DMS53 (cell line): Measurements from ENCODE around the gene STRAP.
A peak's percentile ranks its signal among the peaks of the same experiment; 100 is the strongest.
"Not testable (repeated sequence)": the region's sequence is repeated elsewhere in the genome, so short reads cannot be mapped to it uniquely, and the experiment has no call there.

Source experiments
- DNase-seq: peaks from one replicate; lab custom pipeline; 2025; lab: John Stamatoyannopoulos, UW

The STRAP gene

DNA sequence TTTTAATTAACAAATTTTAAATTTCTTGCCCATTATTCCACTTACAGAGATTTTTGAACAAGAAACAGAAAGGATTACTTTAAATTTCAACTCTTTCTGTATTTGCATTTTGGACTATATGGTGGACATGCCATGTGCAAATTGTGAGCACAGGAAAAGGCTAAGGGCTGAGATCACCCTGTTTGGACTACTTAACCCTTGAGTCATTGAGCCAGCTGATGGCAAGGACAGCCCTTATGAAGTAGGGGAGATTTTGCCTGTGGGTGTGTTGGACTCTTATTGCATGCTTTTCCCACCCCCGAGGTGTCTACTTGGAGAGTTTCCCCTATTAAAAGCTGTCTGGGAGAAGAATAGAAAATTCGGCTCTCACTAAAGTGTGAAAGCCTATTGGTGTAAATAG lies 46.2 kb downstream of the STRAP start:
- peak; percentile 41 for DNase-seq

DNA sequence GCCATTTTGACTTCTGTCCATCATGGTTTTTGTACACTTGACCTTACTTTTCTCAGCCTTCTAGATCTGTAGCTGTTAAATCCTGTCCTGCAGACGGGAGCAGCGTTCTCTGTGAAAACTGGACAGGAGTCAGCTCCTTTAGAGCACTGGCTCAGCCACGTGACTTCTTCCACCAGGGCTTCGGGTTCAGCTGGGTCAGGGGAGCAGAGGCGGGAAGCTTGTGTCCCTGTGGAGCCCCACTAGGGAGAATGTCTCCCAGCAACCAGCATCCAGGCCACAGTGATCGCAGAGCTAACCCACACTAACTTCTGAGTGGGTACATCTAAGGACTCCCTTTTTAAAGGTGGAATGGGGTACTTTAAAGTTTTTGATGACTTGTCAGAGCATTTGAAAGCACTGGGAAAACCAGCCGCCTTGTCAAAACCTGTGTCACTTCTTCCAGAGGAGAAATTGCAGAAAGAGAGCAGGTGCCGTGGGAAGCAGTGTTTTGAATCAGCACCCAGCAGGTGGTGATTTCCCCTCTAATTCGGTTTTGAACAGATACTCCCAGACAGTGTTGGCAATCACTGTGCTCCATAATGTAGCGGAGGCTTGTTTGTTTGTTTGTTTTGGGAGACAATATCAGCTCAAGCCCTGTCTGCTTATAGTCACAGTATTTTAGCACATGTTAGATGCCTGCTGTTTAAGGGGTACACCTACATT lies 46.8 kb downstream of the STRAP start:
- DNase-seq, result no peak

DNA sequence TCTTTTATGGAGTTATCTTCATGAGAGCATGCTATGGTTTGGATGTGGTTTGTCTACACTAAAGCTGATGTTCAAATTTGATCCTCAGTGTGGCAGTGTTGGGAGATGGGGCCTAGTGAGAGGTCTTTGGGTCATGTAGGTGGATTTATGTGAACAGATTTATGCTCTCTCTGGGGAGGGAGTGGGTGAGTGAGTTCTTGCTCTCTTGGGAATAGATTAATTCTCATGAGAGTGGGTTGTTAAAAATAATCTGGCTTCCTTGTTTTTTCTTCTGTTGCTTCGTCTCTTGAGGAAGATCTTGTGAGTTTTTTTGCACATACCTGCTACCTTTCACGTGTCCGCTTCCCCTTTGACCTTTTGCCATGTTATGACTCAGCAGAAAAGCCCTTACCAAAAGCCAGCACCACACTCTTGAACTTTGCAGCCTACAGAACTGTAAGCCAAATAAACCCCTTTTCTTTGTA lies 49.4 kb downstream of the STRAP start:
- peak; percentile 69 for DNase-seq

DNA sequence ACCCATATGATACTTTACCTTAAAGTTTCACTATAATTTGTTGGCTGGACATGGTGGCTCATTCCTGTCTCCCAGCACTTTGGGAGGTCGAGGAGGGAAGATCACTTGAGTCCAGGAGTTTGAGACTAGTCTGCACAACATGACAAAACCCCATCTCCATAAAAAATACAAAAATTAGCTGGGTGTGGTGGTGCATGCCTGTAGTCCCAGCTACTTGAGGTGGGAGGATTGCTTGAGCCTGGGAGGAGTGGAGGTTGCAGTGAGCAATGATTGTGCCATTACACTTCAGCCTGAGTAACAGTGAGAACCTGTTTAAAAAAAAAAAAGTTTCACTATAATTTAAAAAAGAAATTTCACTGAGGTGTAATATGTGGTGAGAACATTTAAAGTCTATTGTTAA lies 50.1 kb downstream of the STRAP start:
- no peak for DNase-seq

DNA sequence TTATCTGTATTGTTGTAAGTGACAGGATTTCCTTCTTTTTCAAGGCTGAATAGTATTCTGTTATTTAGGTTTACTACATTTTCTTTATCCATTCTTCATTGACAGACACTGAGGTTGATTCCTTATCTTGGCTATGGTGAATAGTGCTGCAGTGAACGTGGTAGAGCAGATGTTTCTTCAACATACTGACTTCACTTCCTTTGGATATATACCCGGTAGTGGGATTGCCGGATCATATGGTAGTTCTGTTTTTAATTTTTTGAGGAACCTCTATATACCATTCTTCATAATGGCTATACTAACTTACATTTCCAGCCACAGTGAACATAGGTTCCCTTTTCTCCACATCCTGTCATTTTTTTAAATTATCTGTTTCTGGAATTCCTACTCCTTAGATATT lies 50.8 kb downstream of the STRAP start:
- DNase-seq, result no peak

GRCh38 chr12:15933751-15934150 lies 51.6 kb downstream of the STRAP start:
- DNase-seq, result no peak

DNA sequence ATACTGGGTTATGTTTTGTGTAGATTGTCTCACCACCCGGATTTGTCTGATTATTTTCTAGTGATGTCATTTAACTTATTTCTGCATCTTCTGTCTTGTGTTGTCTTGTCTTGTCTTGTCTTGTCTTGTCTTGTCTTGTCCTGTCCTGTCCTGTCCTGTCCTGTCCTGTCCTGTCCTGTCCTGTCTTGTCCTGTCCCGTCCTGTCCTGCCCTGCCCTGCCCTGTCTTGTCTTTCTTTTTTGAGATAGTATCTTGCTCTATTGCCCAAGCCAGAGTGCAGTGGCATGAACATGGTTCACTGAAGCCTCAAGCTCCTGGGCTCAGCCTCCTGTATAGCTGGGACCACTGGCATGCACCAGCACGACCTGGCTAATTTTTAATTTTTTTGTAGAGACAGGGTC lies 54.6 kb downstream of the STRAP start:
- DNase-seq, result no peak

- no peak for DNase-seq
These were observed 55.7 kb downstream of the STRAP start for GRCh38 chr12:15937902-15938301.

DNA sequence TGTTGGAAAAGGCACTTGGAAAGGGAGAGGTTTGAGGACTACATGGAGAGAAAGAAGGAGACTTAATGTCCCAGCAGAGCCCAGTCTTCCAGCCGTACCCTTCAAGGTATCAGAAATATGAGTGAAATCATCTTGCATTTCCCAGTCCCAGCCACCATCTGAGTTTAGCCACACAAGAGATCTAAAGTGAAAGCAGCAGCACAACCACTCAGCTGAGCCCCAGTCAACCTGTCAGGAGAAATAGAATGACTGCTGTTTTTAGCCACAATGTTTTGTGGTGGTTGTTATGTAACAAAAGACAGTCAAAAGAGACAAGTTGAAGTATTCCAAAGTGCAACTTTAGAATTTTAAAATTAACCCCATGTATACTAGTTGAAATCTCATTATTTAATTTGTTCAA lies 56.9 kb downstream of the STRAP start:
- peak; percentile 33 for DNase-seq

DNA sequence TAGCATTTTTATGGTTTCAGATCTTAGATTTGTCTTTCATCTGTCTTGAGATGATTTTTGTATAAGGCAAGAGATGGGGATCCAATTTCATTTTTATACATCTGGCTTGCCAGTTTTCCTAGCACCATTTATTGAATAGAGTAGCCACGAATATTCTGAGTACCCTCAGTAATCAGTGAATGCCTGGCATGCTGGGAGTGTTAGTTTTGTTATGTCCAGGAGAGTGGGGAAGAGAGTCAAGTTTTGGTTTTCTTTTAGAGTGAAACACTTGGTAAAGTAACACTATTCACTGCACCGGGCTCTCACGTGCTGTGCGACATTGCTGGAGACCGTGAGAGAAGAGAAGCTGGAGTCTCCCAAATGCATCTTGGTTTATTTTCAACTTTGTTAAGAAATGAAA lies 60.3 kb downstream of the STRAP start:
- no peak for DNase-seq

DNA sequence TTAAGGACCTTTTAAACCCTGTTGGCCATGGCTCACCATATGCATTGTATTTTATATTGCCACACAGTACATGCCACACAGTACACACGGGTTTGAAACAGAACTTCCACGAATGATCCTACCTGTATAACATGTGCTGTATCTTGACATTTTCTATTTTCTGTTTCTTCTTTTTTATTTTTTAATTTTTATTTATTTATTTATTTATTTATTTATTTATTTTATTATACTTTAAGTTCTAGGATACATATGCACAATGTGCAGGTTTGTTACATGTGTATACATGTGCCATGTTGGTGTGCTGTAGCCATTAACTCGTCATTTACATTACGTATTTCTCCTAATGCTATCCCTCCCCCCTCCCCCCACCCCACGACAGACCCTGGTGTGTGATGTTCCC lies 61.3 kb downstream of the STRAP start:
- DNase-seq, result not testable (repeated sequence)

DNA sequence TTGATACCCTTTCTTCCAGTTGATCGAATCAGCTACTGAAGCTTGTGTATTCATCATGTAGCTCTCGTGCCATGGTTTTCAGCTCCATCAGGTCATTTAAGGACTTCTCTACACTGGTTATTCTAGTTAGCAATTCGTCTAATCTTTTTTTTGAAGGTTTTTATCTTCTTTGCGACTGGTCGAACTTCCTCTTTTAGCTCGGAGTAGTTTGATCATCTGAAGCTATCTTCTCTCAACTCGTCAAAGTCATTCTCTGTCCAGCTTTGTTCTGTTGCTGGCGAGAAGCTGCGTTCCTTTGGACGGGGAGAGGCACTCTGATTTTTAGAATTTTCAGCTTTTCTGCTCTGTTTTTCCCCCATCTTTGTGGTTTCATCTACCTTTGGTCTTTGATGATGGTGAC lies 66.3 kb downstream of the STRAP start:
- DNase-seq, result not testable (repeated sequence)
